ENCODE measurements around the gene ZFP64. TPM values are rescaled to one million over a fixed set of nuclear protein-coding genes. Genes with fewer than 3 reads are reported as not detected.

Gene ZFP64
- total RNA-seq, 1 donor from 2014 or later: 3.4 TPM

DNA sequence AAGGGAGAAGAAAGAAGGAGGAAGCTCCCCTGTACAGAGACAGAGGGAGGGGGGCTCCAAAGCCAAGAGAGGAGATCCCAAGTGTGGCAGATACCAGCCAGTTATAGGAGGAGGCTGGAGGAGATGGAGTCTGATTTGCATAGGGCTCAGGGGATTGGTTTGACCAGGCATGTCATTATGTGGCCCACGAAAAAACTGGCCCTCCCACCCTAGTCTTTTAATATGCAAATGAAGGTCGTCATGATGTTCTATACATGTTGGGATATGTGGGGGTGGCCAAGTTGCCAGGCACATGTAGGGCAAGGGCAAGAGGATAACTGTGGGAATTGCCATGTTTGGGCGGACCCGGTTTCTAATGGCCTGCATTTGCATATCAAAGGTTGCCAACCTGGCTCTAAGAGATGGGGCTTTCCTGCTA, 17.6 kb upstream of the ZFP64 start:
- Histone ChIP-seq H3K4me1 (no peaks in the 10 kb centered on the region), H3K4me3 (no peak overlapping the region), H3K9me3 (peaks cover 0 to 8% of the 10 kb centered on the region in 2 donors), H3K36me3 (no peaks in the 10 kb centered on the region), H3K27ac (no peak overlapping the region), H3K27me3 (no peaks in the 10 kb centered on the region)
- TF ChIP-seq, protein P1, sequence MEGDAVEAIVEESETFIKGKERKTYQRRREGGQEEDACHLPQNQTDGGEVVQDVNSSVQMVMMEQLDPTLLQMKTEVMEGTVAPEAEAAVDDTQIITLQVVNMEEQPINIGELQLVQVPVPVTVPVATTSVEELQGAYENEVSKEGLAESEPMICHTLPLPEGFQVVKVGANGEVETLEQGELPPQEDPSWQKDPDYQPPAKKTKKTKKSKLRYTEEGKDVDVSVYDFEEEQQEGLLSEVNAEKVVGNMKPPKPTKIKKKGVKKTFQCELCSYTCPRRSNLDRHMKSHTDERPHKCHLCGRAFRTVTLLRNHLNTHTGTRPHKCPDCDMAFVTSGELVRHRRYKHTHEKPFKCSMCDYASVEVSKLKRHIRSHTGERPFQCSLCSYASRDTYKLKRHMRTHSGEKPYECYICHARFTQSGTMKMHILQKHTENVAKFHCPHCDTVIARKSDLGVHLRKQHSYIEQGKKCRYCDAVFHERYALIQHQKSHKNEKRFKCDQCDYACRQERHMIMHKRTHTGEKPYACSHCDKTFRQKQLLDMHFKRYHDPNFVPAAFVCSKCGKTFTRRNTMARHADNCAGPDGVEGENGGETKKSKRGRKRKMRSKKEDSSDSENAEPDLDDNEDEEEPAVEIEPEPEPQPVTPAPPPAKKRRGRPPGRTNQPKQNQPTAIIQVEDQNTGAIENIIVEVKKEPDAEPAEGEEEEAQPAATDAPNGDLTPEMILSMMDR (IDR thresholded peaks at IDR 0.05): no peak
- DNase-seq (ENCODE audit: low spot score in 2 of 2): no peak
- intact Hi-C loops (cut with DNase I): no loop called here

DNA sequence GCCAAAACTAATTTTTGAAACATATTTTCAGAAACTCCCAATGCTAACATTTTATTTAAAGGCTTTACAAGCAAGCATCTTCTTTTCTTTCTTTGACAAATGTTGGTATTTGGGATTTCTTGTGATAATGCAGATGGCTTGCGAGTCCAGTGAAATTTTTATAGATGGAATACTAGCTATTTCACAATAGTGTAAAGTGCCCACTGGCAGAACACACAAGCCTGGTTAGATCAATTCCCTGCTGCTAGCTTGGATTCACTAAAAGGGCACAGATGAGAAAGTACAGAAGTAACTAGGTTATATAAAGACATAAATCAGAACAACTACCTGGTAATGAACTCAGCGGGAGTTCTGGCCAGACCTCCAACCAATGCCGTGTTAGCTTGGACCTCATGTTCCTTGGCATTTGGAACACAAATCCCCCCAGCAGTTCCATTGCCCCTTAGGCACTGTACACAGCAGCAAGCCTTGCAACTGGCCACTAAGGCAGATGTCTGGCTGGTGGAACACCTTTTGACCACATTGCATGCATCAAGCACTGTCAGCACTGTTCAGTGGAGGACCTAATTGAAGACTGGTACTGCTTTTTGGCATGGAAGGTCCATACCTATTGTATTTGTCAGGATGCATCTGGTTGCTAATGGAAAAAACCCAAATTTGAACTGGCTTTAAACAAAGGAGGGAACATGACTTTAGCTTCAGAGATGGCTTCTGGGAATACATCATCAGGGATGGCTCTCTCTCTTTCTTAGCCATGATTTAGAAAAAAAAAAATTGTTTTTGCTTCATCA, 15.6 kb upstream of the ZFP64 start:
- Histone ChIP-seq H3K9me3 (peaks cover 0 to 8% of the 10 kb centered on the region in 2 donors), H3K27me3 (no peaks in the 10 kb centered on the region), H3K4me1 (no peaks in the 10 kb centered on the region), H3K4me3 (no peak overlapping the region), H3K36me3 (no peaks in the 10 kb centered on the region), H3K27ac (no peak overlapping the region)
- TF ChIP-seq, protein P1 (IDR thresholded peaks at IDR 0.05): no peak
- no peak for DNase-seq (ENCODE audit: low spot score in 2 of 2)
- intact Hi-C loops (cut with DNase I): no loop called here

DNA sequence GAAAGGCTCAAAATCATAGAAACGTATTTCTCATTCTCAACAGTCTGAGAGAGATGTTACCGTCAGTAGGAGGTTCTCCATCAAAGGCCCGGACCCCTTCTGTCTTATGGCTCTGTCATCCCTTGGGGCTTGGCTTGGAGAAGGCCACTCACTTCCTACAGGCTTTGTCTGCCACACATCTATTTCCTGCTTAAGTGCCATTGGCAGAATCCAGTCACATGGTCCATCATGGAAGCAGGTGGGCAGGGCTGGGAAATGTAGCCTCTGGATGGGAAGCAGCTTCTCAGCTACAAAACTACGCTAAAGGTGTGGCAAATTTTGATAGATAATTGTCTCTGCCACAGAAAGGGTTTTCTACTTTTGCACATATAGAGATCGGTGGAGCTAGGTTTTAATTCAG, 12.6 kb upstream of the ZFP64 start:
- Histone ChIP-seq H3K4me1 (no peaks in the 10 kb centered on the region), H3K27ac (no peak overlapping the region), H3K9me3 (no peaks in the 10 kb centered on the region), H3K4me3 (no peak overlapping the region), H3K36me3 (no peaks in the 10 kb centered on the region), H3K27me3 (no peaks in the 10 kb centered on the region)
- DNase-seq (ENCODE audit: low spot score in 2 of 2): no peak
- intact Hi-C loops (cut with DNase I): no loop called here
- TF ChIP-seq, protein P1 (IDR thresholded peaks at IDR 0.05): no peak

DNA sequence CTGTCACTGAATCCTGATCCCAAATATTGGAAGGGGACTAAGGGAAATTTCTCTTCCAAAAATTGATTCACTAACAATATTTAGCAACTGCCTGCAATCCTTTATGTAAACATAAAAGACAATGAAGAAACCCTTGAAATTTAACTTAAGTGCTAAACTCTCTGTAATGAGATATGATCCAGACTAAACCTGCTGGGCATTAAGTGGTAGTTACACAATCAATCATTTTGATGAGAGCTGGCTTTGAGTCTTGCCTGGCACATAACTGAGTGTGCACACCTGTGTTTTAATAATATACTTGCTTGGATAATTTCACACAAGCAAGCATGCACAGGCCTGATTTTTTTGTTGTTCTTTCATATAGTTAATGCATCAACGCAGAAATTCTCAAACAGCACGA, 9.8 kb upstream of the ZFP64 start:
- H3K27me3 ChIP-seq: no peaks in the 10 kb centered on the region
- H3K4me3 ChIP-seq: no peak overlapping the region
- intact Hi-C loops (cut with DNase I): no loop called here
- H3K4me1 ChIP-seq: no peaks in the 10 kb centered on the region
- no peaks in the 10 kb centered on the region for H3K36me3 ChIP-seq
- TF ChIP-seq, protein P1 (IDR thresholded peaks at IDR 0.05): no peak
- H3K27ac ChIP-seq: no peak overlapping the region
- no peaks in the 10 kb centered on the region for H3K9me3 ChIP-seq
- no peak for DNase-seq (ENCODE audit: low spot score in 2 of 2)

DNA sequence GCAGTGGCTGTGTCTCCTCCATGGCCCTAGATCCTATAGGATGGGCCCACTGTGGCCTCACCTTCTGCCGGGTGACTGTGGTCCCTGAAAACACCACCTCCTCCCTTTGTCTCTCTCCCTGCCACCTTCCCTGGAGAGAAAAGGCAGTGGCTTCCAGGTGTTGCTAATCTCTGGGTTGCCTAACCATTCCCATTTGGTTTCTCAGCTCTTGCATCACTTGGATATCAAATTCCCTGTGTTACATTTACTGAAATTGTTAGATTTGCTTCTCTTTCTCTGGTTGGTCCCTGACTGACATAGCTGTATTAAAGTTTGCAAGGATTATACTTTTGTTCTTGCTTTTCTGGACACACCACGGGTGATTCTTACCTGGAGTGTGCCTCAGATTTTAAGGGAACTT, 9.3 kb upstream of the ZFP64 start:
- H3K27ac ChIP-seq: no peak overlapping the region
- H3K9me3 ChIP-seq: no peaks in the 10 kb centered on the region
- no peaks in the 10 kb centered on the region for H3K4me1 ChIP-seq
- TF ChIP-seq, protein P1 (IDR thresholded peaks at IDR 0.05): no peak
- intact Hi-C loops (cut with DNase I): no loop called here
- H3K4me3 ChIP-seq: no peak overlapping the region
- H3K27me3 ChIP-seq: no peaks in the 10 kb centered on the region
- DNase-seq (ENCODE audit: low spot score in 2 of 2): no peak
- H3K36me3 ChIP-seq: no peaks in the 10 kb centered on the region

All from ascending aorta (tissue), 2 donors.